Measurements from ENCODE around the gene ABHD12.

The ABHD12 gene

DNA sequence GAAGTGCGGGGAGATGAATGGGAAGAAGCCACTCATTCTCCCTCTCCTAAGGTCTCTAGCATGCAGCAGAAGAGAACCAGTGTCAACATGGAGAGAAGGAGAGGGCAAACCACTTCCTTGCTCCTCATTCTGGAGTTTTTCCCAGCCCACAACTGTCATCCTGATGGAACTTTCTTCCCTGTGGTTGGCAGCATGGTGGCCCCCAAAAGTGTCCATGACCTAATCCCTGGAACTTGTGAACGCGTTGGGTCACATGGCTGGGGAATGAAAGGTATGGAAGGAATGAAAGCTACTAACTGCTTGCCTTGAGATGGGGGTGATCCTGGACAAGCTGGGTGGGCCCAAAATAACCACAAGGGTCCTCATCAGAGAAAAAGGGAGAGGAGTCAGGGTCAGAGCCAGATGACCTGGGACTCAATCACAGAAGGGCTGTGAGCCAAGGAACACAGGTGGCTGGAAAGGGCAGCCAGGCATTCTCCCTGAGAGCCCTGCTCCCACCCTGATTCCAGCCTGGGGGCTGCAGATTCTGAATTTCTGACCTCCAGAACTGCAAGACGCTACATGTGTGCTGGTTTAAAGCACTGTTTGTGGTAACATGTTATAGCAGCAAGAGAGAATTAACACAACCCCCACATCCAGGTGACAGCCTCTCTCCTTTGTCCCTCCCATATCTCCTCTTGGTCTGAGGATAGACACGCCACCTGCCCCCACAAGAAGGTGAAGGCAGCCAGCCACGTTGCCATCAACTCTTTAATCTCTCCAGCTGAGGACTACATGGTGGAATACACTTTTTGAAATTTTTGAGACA, 79.5 kb downstream of the ABHD12 start:
- peak overlapping the region; percentile 74 for H3K4me3 Mint-ChIP-seq
- peak overlapping the region; percentile 80 for H3K27ac Mint-ChIP-seq
- H3K36me3 Mint-ChIP-seq: peaks cover 8% of the 10 kb centered on the region
- peaks cover 27% of the 10 kb centered on the region for H3K4me1 Mint-ChIP-seq
- H3K27me3 Mint-ChIP-seq: no peaks in the 10 kb centered on the region
- no peaks in the 10 kb centered on the region for H3K9me3 Mint-ChIP-seq

DNA sequence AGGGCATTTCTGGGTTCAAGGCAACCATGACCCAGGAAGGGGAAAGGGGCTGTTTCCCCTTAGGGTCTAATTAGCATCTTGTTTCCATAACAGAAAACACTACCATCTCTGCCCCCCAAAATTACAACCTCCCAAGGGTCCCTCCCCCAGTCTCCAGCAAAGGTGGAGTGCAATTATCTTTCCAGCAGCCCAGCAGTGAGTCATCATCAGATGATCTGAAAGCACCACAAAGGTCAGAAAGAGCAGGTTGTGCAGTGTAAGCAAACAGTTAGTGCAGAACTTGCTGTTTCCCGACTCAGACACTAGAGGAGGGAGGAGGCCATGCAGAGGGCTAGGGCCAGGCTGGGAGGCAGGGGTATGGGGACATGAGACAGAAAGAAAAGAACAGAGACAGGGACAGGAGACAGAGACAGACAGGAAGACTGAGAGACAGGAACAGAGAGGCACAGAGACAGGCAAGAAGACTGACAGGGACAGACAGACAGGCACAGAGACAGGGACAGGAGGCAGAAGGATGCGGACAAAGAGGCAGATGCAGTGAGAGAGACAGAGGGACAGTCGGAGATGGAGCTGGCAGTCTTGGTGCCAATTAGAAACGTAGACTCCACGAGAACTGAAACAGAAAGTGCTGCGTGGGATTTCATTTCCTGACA, 80.2 kb downstream of the ABHD12 start:
- no peaks in the 10 kb centered on the region for H3K27me3 Mint-ChIP-seq
- peak overlapping the region; percentile 71 for H3K27ac Mint-ChIP-seq
- H3K4me1 Mint-ChIP-seq: peaks cover 23% of the 10 kb centered on the region
- H3K4me3 Mint-ChIP-seq: peak overlapping the region; percentile 74
- no peaks in the 10 kb centered on the region for H3K9me3 Mint-ChIP-seq
- peaks cover 5% of the 10 kb centered on the region for H3K36me3 Mint-ChIP-seq

DNA sequence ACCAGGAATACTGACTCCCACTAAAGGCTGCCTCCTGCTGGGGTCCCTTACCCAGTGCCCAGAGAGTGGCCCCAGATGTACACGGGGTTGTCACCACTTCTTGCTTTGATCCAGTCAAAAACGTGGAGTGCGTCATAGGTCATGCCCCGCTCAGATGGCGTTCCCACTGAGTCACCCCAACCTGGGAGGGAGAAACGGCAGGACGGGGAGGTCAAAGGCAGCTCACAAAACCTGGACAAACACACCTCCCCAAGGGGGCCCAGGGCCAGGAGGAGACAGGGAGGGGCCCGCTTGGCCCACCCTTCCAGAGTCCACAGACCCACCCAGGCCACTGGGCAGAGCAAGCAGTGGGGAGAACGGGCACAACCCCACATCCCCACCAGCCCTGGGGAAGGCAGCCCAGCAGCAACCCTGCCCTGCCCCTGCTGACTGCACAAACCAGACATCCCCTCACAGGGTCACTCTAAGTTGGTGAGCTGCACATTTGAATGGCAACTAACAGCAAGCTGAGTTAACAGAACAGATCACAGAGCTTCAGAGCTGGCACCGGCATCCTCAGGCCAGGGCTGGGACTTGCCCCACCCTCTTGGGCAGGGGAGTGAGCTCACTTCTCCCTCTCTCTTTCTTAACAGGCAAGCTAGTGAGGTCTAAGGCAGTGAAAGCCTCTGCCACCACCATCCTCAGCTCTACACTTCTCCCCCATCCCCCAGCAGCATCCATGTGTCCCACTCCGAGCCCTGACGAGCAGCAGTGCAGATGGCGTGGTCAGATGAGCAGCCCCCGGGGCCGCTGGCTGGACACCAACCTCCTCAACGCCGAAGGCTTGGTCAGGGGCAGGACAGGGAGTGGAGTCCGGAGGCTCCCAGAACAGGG, 81.0 kb downstream of the ABHD12 start:
- Mint-ChIP-seq H3K36me3 (peaks cover 3% of the 10 kb centered on the region), H3K4me1 (peaks cover 23% of the 10 kb centered on the region), H3K4me3 (no peak overlapping the region), H3K9me3 (no peaks in the 10 kb centered on the region), H3K27me3 (no peaks in the 10 kb centered on the region), H3K27ac (no peak overlapping the region)

DNA sequence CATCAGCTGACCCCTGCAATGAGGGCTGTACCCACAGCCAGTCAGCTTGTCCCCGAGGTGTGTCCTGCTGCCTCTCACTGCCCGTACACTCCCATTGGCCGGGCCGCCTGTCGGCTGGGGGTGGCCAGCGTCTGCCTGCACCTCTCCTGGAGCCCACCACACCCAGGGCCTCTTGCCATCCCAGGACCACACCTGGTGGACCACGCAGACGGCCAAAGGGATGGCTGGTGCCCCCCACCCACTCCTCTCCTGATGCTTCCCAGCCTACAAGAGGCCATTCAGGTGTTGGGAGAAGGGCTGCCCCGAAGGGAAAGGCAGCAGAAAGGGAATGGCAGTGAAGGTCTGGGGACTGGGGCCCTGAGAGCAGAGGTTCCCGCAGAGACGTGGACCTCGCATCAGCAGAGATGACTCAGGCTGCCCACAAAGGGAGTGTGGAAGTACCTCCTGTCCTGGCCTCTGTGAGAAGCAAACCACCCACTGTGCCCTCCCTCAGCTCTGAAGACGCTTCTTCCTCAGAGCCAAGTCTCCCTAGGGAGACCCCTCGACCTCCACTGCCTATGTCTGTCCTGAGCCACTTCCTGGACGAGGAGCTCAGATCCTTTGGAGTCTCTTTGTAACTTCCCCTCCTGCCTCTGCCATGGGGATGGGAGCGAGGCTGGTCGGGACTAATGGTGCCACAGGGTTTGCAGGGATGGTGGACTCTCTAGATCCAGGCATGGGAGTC, 81.8 kb downstream of the ABHD12 start:
- no peak overlapping the region for H3K4me3 Mint-ChIP-seq
- H3K9me3 Mint-ChIP-seq: no peaks in the 10 kb centered on the region
- peaks cover 3% of the 10 kb centered on the region for H3K36me3 Mint-ChIP-seq
- peaks cover 23% of the 10 kb centered on the region for H3K4me1 Mint-ChIP-seq
- H3K27me3 Mint-ChIP-seq: no peaks in the 10 kb centered on the region
- no peak overlapping the region for H3K27ac Mint-ChIP-seq

DNA sequence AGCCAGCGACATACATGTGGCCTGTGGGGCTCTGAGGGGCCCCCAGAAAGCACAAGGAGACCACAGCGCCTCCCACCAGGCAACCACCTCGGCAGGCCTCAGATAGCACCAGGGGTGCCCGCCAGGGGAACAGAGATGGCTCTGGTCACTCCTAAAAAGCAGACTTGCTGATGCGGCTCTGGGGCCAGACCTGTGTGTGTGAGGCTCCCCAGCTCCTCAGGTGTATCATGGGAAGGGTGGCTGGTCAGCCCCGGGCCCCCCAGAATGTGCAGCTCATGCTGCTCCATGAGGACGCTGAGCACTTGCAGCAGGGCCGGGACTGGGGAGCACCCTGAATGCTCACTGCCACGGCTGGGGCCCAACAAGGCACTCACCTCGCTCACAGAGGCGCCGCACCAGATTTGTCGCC, 82.5 kb downstream of the ABHD12 start:
- no peaks in the 10 kb centered on the region for H3K27me3 Mint-ChIP-seq
- H3K4me3 Mint-ChIP-seq: no peak overlapping the region
- H3K36me3 Mint-ChIP-seq: peaks cover 3% of the 10 kb centered on the region
- peaks cover 23% of the 10 kb centered on the region for H3K4me1 Mint-ChIP-seq
- H3K9me3 Mint-ChIP-seq: no peaks in the 10 kb centered on the region
- no peak overlapping the region for H3K27ac Mint-ChIP-seq

DNA sequence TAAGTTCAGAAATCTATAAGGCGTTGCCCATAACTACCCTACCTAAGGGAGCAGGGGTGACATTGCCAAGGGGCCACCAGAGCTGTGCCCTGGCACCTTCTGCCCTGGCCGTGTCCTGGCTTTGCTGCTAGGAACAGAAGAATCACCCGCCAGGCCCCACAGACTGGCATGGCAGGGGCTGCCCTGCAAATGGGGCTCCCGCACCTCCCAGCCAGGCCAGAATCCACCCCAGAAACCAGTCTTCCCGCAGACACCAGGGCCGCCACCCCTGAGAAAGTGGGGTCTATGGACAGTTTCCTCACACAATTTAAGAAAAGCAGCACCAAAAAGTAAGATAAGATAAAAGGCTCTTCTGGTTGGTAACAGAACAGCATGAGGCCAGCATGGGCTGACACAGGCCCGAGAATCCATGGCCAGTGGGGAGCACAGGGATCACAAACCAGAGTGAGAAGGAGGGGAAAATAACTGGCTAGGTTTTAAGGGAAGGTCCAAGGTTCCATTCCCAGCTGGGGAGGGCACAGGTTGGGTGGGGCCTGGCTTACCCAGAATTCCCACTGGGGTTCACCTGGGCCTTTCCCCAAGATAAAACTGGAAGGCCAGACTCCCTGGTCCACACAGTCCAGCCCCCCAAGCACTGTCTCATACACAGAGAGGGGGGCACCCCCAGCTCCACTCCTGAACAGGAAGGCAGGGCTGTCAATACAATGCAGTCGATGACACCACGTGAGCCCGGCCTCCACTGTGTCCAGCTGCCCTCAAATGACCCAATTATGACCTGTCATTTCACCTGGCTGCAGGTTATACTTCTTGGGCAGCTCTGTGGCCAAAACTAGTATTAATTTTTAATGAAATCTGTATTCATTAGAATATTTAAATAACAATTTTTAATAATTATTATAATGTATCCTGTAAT, 83.4 kb downstream of the ABHD12 start:
- Mint-ChIP-seq H3K27ac (no peak overlapping the region), H3K9me3 (no peaks in the 10 kb centered on the region), H3K27me3 (no peaks in the 10 kb centered on the region), H3K4me3 (no peak overlapping the region), H3K4me1 (peaks cover 23% of the 10 kb centered on the region), H3K36me3 (peaks cover 3% of the 10 kb centered on the region)

DNA sequence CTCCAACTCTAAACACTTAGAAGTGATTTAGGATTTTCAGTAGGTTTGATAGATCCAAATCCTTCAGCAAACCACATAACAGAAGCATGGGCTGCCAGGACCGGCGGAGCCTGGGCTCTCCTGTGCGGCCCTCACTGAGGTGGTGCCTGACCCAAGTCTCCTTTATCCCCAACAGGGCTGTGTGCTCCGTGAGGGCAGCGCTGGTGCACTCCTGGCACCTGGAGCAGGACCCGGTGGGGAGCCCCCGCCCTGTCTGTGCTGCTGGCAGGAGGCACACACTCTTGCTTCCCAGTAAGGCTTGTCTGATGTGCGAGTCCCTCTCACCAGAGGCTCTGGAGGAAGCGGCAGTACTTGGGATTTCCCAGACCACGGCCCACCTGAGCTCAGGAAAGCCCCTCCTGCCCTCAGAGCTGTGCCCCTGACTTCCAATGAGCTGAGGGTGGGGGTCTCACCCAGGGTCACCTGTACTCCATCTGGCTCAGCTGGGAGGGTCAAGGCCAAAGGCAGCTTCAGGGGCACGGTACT, 86.5 kb downstream of the ABHD12 start:
- Mint-ChIP-seq H3K4me1 (no peaks in the 10 kb centered on the region), H3K4me3 (no peak overlapping the region), H3K36me3 (peaks cover 3% of the 10 kb centered on the region), H3K27ac (no peak overlapping the region), H3K27me3 (no peaks in the 10 kb centered on the region), H3K9me3 (no peaks in the 10 kb centered on the region)

DNA sequence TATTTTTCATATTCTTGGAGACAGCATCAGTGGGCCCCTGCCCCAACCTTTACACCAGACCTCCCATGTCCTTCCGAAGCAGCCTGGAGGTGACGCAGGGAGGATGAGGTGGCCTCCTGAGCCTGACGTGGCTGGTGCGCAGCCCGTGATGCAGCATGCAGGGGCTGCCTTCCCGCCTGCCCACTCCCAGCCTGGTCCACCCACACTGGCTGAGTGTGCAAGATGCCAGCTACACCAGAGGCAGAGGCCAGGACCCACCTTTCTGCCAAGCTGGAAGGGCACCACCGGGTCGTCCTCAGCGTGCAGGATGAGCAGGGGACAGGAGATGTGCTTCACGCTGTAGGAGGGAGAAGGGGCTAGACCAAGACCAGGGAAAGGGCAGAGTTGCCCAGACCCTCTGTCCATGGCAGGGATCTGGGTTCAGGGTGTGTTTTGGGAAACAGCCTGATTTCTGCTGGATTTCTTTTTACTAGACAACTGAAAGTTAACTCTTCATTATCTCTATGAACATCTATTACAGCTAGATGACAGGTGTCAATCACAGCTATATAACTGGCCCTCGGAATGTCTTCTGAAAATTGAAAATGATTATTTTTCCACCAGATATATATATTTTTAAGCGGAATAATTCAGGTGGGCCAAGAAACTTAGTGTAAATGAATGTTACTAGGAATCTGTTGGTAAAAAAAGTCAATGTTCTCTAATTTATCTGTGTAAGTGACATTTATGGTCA, 87.2 kb downstream of the ABHD12 start:
- Mint-ChIP-seq H3K4me3 (no peak overlapping the region), H3K9me3 (no peaks in the 10 kb centered on the region), H3K4me1 (no peaks in the 10 kb centered on the region), H3K36me3 (peaks cover 3% of the 10 kb centered on the region), H3K27ac (no peak overlapping the region), H3K27me3 (no peaks in the 10 kb centered on the region)

DNA sequence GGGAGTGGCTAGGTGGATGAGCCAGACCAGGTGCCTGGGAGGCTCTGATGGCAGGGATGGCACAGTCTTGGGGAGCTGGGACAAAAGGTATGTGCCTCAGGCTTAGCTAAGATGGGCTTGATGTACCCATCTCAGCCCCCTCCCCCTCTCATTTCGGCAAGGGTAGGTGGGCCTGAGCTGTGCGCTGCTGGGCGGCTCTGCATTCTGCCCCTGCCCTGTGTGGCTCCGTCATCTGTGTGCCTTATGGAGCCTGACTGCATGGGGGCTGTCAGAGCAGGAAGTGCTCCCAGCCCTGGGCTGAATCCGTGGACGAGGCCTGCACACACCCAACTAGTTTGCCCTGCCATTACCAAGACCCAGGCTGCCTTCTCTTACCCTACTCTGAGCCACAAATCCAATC, 88.0 kb downstream of the ABHD12 start:
- no peaks in the 10 kb centered on the region for H3K4me1 Mint-ChIP-seq
- no peaks in the 10 kb centered on the region for H3K9me3 Mint-ChIP-seq
- no peak overlapping the region for H3K4me3 Mint-ChIP-seq
- peaks cover 3% of the 10 kb centered on the region for H3K36me3 Mint-ChIP-seq
- no peaks in the 10 kb centered on the region for H3K27me3 Mint-ChIP-seq
- no peak overlapping the region for H3K27ac Mint-ChIP-seq

DNA sequence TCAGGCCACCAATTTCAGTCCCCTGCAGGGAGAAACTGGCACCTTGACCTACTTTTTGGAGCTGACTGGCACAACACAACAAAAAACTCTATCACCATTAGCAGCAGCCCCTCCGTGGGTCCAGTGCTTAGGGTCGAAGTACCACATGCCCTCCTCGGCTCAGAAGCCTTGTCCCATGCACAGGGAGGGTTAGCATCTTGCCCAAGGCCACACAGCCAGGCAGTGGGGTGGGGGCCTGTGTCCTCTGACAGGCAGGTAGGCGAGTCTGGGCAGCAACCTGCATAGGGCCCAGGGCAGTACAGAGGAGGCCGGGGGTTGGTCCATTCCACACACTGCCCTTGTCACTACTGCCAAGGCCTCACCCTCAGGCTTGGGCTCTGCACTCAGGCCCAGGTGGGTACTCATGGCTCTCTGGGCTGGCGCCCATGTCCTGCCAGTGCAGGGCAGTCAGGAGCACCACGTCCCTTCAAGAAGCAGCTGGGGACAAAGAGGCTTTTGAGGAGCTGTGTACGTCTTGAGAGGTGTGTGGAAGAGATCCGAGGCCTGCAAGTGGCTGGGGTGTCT, 89.2 kb downstream of the ABHD12 start:
- no peak overlapping the region for H3K27ac Mint-ChIP-seq
- no peaks in the 10 kb centered on the region for H3K27me3 Mint-ChIP-seq
- H3K36me3 Mint-ChIP-seq: no peaks in the 10 kb centered on the region
- H3K4me1 Mint-ChIP-seq: no peaks in the 10 kb centered on the region
- H3K9me3 Mint-ChIP-seq: no peaks in the 10 kb centered on the region
- no peak overlapping the region for H3K4me3 Mint-ChIP-seq

DNA sequence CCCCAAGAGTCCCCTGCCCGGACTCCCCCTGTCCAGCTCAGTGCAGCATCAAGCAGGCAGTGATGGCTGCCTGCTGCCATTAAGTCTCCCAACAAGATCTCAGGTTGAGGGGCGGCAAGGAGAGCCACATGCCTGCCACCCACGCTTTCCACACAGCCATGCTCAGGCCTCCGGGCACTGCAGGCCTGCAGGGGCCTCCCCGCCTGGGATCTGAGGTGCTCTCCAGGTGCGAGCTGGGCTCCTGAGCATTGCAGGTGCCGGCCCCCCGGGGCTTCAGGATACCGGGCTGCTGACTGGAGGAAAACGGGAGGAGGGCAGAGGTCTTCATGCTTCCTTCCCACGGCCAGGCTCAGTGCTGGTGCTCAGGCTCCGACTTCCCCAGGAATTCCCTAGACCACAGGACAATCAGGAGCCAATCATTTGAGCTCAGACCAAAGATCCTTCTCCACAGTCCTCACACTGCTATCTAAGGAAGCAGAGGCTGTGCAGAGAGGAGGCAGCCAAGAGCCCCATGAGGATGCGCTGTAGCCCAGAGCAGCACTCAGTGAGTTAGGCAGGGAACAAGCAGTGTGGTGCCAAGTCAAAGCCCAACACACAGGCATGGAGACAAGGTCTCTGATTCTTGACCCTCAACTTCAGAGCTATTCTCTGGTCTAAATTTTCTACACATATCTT, 90.0 kb downstream of the ABHD12 start:
- no peaks in the 10 kb centered on the region for H3K36me3 Mint-ChIP-seq
- H3K27ac Mint-ChIP-seq: no peak overlapping the region
- H3K4me3 Mint-ChIP-seq: no peak overlapping the region
- no peaks in the 10 kb centered on the region for H3K4me1 Mint-ChIP-seq
- no peaks in the 10 kb centered on the region for H3K27me3 Mint-ChIP-seq
- no peaks in the 10 kb centered on the region for H3K9me3 Mint-ChIP-seq

DNA sequence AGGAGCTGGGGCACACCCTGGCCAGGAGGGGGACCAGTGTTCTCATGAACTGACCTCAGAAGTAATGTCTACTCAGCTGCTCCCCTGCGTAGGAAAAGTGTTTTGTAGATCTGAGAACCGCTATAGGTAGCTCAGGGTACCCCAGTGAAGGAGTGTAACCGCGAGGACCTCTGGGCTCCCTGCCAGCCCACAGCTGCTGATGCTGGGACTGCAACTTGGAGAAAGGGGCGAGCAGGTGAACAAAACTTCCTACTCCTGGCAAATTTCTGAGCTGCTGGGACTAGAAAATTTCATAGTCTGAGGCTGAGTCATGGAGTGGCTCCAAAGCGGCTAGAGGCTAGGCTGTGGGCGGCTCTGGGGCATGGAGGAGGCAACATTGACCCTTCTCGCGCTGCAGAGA, 90.8 kb downstream of the ABHD12 start:
- Mint-ChIP-seq H3K4me1 (no peaks in the 10 kb centered on the region), H3K27me3 (no peaks in the 10 kb centered on the region), H3K9me3 (no peaks in the 10 kb centered on the region), H3K4me3 (no peak overlapping the region), H3K36me3 (no peaks in the 10 kb centered on the region), H3K27ac (peak overlapping the region; percentile 11)

Data from activated naive CD4-positive, alpha-beta T cell treated with anti-CD3 and anti-CD28 coated beads, Interleukin-2, amount 50 U/mL, for 24 hours (primary cell).